ENCODE results near the gene SDK1.

DNA sequence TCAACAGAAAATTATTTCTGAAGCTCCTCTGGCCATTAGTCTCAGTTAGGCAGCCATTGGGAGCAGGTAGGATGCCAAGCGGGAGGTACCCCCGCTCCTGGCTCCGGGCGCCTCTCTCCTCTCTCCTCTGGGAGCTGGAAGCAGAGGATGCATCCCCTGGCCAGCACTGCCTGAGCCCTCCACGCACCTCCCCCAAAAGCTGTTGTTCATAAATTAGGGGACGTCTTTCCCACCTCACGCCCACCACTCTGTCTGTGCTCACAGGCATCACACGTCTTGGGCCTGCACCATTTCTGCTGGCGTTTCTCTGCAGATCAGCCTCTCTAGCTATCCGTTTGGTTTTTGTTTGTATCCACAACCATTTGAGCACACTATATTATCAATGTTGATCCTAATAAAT is 772.0 kb downstream of the SDK1 start:
- TF ChIP-seq POLR2A (IDR thresholded peaks at IDR 0.05; ENCODE audit: low read length): no peak
- no peak for TF ChIP-seq GATA1 (IDR thresholded peaks at IDR 0.05; ENCODE audit: low read depth, low read length)
